ENCODE data around the gene NECTIN1. TPM values are rescaled to one million over a fixed set of nuclear protein-coding genes. Genes with fewer than 3 reads are reported as not detected.

Gene NECTIN1
- total RNA-seq, 1 experiment from 2014 or later: 3.0 TPM

DNA sequence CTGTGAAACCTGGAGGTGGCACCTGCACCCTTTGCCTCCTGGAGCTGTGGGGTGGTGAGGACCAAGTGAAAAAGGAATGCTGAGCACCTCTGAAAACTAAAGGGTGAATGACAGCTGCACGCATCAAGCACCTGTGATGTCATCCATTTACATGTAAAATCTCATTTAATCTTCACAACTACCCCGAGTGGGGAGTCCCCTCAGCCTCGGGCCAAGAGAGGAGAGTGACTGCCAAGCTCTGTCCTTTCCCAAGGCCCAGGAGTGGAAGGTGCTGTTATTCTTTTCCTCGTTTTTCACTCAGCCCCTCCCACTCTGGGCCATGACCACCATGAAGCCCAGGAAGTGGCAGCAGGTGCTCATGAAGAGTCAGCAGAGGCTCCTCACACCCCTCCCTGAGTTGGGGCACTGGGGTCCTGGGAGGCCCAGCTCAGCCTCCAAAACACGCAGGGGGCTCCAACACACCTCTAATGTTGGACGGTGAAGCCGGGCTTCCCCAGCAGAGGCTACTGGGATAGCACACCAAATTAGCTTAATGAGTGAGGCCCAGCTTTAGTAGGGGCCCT, 35.7 kb downstream of the NECTIN1 start:
- DNase-seq (ENCODE audit: low spot score): no peak

DNA sequence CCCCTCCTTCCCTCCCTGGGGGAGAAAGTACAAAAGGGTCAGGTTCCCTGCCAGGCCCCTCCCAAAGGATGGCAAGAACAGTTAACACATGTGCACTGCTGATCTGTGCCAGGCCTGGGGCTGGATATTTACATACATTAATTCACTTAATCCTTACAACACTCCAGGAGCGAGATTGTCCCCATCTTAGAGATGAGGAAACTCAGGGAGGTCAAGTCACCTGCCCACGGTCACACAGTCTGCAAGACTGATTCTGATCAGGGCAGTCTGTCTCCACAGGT, 36.5 kb downstream of the NECTIN1 start:
- DNase-seq (ENCODE audit: low spot score): no peak

GRCh38 chr11:119691701-119692539, 37.1 kb downstream of the NECTIN1 start:
- DNase-seq (ENCODE audit: low spot score): no peak

DNA sequence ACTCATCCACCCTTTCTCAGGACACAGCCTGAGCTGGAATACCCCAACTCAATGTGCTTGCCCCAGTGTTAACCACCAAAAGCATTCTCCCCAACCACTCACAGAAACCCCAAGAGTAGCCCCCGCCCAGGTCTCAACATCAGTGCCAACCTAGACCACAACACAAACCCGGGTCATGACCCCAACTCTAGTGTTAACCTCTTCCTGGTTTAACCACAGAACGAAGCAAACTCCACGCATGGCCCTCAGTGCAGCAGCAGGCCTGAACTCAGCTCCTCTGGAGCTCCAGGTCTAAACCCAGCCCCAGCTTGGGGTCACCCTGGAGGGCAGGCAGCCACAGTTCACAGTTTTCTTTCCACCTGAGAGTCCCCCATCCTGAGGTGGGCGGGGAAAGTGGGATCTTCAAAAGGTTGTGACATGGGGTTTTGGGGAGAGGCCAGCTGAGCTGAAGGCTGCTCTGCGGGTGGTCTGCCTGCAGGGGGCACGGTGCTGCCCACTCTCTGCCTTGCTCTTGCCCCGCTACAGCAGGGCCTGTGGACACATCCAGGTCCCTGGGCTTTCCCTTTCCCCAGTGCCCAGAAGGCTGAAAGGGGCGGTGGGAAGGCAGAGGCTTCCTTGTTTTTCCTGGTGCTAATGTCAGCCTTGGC, 37.9 kb downstream of the NECTIN1 start:
- no peak for DNase-seq (ENCODE audit: low spot score)

- no peak for DNase-seq (ENCODE audit: low spot score)
Observed at GRCh38 chr11:119689302-119689701, 39.7 kb downstream of the NECTIN1 start.

- DNase-seq (ENCODE audit: low spot score): no peak
Observed at GRCh38 chr11:119688356-119688755, 40.6 kb downstream of the NECTIN1 start.

GRCh38 chr11:119687373-119688046, 41.5 kb downstream of the NECTIN1 start:
- DNase-seq (ENCODE audit: low spot score): no peak

GRCh38 chr11:119686177-119686882, 42.7 kb downstream of the NECTIN1 start:
- DNase-seq (ENCODE audit: low spot score): no peak

DNA sequence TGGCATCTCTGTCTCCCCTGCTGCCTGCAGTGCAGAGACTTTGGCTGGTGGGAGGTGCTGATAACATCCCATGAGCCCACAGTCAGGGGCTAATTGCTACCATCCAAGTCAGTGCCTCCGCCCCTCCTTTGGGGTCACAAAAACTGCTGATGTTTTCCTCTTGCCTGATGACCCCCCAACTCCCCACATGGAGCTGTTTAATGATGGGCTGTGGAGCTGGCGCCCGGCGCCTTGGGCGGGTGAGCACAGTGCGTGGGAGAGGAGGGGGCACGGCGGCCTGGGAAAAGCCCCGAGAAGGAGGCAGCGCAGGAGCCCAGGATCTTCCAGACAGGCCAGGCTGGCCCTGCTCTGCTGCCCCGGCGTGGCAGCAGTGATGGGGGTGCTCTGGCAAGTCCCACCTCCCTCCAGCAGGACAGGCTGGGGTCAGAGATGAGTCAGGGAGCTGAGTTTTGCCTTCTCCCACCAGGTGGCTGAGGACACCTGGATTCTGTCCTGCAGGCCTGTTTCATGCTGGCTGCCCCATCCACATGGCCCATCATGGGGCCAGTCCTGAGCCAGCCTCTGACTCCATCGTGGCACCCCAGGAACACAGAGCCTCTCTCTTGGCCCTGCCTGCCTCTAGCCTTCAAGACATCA, 43.8 kb downstream of the NECTIN1 start:
- DNase-seq (ENCODE audit: low spot score): no peak

DNA sequence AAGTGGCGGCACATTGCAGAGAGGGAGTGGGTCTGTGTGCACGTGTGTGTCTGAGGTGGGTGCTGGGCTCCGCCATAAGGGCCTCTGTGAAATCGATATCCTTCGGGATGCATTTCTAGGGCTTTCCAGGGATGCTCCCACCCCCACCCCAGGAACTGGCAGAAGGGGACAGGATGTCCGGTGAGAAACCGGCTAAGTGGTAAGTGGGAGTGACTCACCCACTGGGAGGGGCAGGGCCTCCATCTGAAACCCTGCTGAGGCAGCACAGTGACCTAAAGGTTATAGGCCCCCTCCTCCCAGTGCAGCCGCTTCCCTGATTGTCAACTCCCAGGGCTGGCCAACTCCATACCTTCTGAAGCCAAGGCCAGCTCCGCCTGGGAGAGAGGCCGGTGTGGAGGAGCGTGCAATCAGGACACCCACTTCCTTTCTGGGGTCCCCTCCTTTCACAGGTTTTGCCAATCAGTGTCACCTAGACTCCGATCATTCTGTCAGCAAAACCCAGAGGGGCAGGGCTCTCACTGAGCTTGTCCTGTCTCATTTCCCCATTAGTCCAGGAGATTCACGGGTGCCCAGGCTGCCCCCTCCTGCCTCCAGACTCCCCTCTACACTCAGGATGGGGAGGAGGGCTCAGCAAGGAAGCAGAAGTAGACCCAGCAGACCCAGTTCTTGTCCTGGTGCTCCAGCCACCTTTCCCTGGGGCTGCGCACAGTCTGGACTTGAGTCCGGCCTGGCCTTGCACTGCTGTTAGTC, 44.5 kb downstream of the NECTIN1 start:
- DNase-seq (ENCODE audit: low spot score): peak; percentile 86

- no peak for DNase-seq (ENCODE audit: low spot score)
Observed at GRCh38 chr11:119683783-119684182, 45.2 kb downstream of the NECTIN1 start.

- no peak for DNase-seq (ENCODE audit: low spot score)
Observed at GRCh38 chr11:119681361-119681910, 47.6 kb downstream of the NECTIN1 start.

DNA sequence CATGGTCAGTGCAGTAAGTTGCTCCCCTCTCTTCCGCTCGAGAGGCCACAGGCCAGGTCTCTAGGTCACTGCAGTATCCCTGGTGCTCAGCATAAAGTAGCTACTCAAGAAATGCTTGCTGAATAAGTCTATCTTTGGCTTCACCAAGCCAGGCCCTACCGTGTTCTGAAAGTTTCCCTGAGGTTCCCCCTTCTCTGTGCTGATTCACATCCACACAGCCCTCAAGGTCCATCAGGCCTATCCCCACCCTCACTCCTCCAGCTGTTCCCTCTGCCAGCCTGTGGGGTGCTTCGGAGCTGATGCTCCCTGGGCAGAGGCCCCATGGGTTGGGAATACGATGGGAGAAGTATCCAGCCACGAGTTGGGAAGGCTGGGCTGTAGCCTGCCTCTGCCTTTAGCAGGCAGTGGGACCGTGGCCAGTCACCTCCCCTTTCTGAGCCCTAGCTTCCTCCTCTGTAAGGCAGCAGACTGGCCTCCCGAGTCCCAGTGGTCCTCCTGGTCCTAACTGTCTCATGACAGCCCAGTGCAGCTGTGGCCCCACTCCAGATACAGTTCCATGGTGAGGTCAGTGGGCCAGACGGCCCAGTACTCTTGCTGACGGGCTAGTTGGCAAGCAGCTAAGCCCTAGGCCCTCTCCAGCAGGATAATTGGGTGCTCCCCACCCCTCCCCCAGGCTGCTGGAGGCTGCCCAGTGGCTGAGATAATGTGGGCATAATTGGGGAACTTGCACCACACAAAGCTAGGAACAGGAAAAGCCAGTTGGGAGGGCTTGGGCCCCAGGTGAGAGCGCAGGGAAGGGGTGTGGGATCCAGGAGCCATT, 48.2 kb downstream of the NECTIN1 start:
- no peak for DNase-seq (ENCODE audit: low spot score)

DNA sequence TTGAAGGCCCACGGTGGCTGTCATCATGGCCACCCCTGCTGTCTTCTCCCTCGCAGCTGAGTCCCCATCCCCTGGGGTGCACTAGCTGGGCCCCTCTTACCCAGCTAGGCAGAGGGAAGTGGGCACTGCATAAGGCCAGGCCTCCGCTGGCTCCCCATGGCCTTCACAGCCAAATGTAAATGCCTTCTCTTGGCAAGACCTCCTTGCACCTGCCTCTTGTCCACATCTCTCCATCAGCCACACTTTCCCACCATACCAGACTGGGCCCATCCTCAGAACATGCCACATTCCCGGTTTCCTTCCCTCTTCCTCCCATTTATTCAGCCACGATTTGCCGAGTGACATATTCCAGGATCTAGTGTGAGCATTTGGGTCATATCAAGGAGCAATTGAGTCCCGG, 49.7 kb downstream of the NECTIN1 start:
- DNase-seq (ENCODE audit: low spot score): no peak

- DNase-seq (ENCODE audit: low spot score): no peak
Observed at GRCh38 chr11:119678351-119678750, 50.6 kb downstream of the NECTIN1 start.

- no peak for DNase-seq (ENCODE audit: low spot score)
Observed at GRCh38 chr11:119677840-119678239, 51.2 kb downstream of the NECTIN1 start.

DNA sequence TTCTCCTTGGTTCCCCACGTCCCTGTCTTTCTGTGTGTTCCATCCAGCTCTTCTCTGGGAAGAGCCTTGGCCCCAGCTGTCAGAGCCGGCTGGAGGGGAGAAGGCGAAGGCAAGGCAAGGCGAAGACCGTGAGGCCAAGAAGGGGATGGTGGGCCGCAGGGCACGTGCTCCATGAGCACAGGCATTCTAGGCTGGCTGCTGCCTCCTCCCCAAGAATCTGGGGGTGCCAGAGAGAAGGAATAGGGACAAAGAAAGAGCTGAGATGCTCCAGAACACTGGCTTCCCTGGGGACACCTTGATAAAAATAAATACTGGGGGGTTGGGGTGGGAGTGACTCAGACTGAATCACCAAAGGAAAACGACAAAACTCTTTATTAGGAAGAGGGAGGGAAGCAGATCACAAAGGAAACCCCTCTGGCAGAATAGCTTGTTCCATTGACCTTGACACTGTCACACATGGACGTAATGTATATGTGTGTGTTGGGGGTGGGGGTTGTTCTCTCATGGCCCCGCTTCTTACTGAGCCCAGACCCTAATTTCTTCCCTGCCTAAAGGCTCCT, 52.5 kb downstream of the NECTIN1 start:
- peak; percentile 74 for DNase-seq (ENCODE audit: low spot score)

GRCh38 chr11:119673759-119674336, 55.2 kb downstream of the NECTIN1 start:
- no peak for DNase-seq (ENCODE audit: low spot score)

All from A172 (cell line).